Measurements from ENCODE around the gene CCSER1.

- TF ChIP-seq CTCF (IDR thresholded peaks at IDR 0.05; ENCODE audit: poor library complexity), result no peak
- TF ChIP-seq EZH2 (IDR thresholded peaks at IDR 0.05; ENCODE audit: borderline replicate concordance), result no peak
Measured at GRCh38 chr4:90727938-90728337, 600.7 kb downstream of the CCSER1 start.

All from hepatocyte (in vitro differentiated cells).